ENCODE results near the gene GOLGA3. TPM values are rescaled to one million over a fixed set of nuclear protein-coding genes. Genes with fewer than 3 reads are reported as not detected.
"Not testable (repeated sequence)": the region's sequence is repeated elsewhere in the genome, so short reads cannot be mapped to it uniquely, and the experiment has no call there.

The GOLGA3 gene
- total and polyA plus RNA-seq, 12 donors = 10.8 to 46.1 (median 34.8) TPM

- ATAC-seq (peak; percentile 16 to 42 (median 32)), DNase-seq (peak; percentile 46 to 55)
- Histone ChIP-seq H3K4me3 (peak within 1 kb of the TSS; percentile 85 to 98 (median 96)), H3K9me3 (no peaks in the 10 kb centered on the region), H3K27me3 (no peaks in the 10 kb centered on the region), H3K4me1 (peaks cover 2 to 40% (median 29%) of the 10 kb centered on the region in 9 donors), H3K36me3 (peaks cover 0 to 35% (median 0%) of the 10 kb centered on the region in 9 donors), H3K27ac (peak within 1 kb of the TSS; percentile 86 to 100 (median 98))
- WGBS, 2 donors = 1% methylated on average over 66 to 97 of the region's 97 CpGs
- TF ChIP-seq CTCF (IDR thresholded peaks at IDR 0.05) = no peak
- intact Hi-C loops (cut with DNase I) = loop anchor here in 2 of 10 donors (10.0 kb wide), 2 partner anchors 124 to 144 kb away; partner anchors contain the start of gene CHFR (in 1 of the 2)
Measured at GRCh38 chr12:132761032-132761920, 67.4 kb downstream of the GOLGA3 start, which contains the start of gene ANKLE2. Gene ANKLE2, minus strand, starts transcription at chr12:132761832. Its CDS starts 34 bp downstream, at chr12:132761798.

DNA sequence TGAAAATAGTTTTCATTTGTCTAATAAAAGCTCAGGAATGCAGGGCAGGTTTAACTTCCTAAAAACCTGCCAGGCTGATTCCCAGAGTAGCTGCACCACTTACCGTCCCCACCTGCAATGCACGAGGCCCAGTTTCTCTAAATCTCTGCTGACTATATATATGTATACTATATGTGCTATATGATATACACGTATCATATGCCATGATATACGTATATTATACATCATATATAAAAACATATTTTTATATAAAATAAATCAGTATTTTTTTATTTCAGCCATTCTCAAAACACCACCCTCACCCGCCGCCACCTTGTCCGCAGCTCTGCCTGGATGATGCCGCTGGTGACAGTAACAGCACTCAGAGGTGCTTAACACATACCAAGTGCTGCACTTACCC lies 69.3 kb downstream of the GOLGA3 start:
- TF ChIP-seq CTCF (IDR thresholded peaks at IDR 0.05) = no peak
- peak in 1 of 2 donors; percentile 1 for DNase-seq
- no peaks in the 10 kb centered on the region for H3K9me3 ChIP-seq
- H3K27me3 ChIP-seq = no peaks in the 10 kb centered on the region
- no peak overlapping the region for H3K4me3 ChIP-seq
- 94 to 95% methylated on average over 8 of the region's 8 CpGs for WGBS, 2 donors
- intact Hi-C loops (cut with DNase I) = no loop called here
- H3K4me1 ChIP-seq = peaks cover 2 to 32% (median 26%) of the 10 kb centered on the region in 9 donors
- peaks cover 0 to 54% (median 7%) of the 10 kb centered on the region in 9 donors for H3K36me3 ChIP-seq
- no peak overlapping the region for H3K27ac ChIP-seq
- ATAC-seq = no peak

- intact Hi-C loops (cut with DNase I); H3K4me3 ChIP-seq; H3K27ac ChIP-seq; ATAC-seq; H3K9me3 ChIP-seq; H3K27me3 ChIP-seq: not testable (repeated sequence)
- peak in 1 of 2 donors; percentile 10 for DNase-seq
- peaks cover 2 to 32% (median 26%) of the 10 kb centered on the region in 9 donors for H3K4me1 ChIP-seq
- peaks cover 0 to 60% (median 10%) of the 10 kb centered on the region in 9 donors for H3K36me3 ChIP-seq
- WGBS, 2 donors = 85 to 90% methylated on average over 25 to 28 of the region's 28 CpGs
Measured at GRCh38 chr12:132758825-132759224, 69.8 kb downstream of the GOLGA3 start.

GRCh38 chr12:132754160-132754932 lies 74.3 kb downstream of the GOLGA3 start:
- intact Hi-C loops (cut with DNase I) = no loop called here
- peaks cover 0 to 3% (median 2%) of the 10 kb centered on the region in 9 donors for H3K4me1 ChIP-seq
- TF ChIP-seq CTCF (IDR thresholded peaks at IDR 0.05) = no peak
- DNase-seq = peak in 1 of 2 donors; percentile 1
- 76 to 79% methylated on average over 14 of the region's 14 CpGs for WGBS, 2 donors
- no peaks in the 10 kb centered on the region for H3K9me3 ChIP-seq
- peak in 1 of 8 donors; percentile 42 for ATAC-seq
- no peak overlapping the region for H3K27ac ChIP-seq
- H3K27me3 ChIP-seq = no peaks in the 10 kb centered on the region
- H3K36me3 ChIP-seq = peaks cover 0 to 98% (median 44%) of the 10 kb centered on the region in 9 donors
- H3K4me3 ChIP-seq = no peak overlapping the region

- ATAC-seq = not testable (repeated sequence)
- WGBS, 2 donors = 96% methylated on average over 7 of the region's 7 CpGs
Measured at GRCh38 chr12:132753670-132754069, 75.0 kb downstream of the GOLGA3 start.

More at GRCh38 chr12:132753670-132754069, 75.0 kb downstream of the GOLGA3 start:
- H3K4me3 ChIP-seq; H3K27ac ChIP-seq; intact Hi-C loops (cut with DNase I); H3K4me1 ChIP-seq; H3K27me3 ChIP-seq; H3K9me3 ChIP-seq; DNase-seq: not testable (repeated sequence)
- H3K36me3 ChIP-seq = peaks cover 0 to 98% (median 49%) of the 10 kb centered on the region in 9 donors

Measured in heart right ventricle (tissue), 16 donors.